Testis (tissue), 2 donors: ENCODE measurements around the gene ZNF227.

Experiments used
- CTCF ChIP-seq, 3 experiments: fragments of 450-650 bp in 2 of 3; fragments of 200-600 bp in 1 of 3; sonication (generic) in 1 of 3; IDR thresholded peaks; one replicate each; pipeline ENCODE4 v1.5.1; 2016 to 2019; ENCODE audit warnings: antibody characterized with exemption in 3 of 3, mild to moderate bottlenecking in 2 of 3, moderate library complexity in 1 of 3
- POLR2A ChIP-seq: fragments of 450-650 bp; IDR thresholded peaks from one replicate; pipeline ENCODE4 v1.6.1; 2017; ENCODE audit warnings: antibody characterized with exemption, mild to moderate bottlenecking, moderate library complexity

- TF ChIP-seq POLR2A (no peak), CTCF (IDR thresholded peaks at IDR 0.05) (no peak)
Observed at GRCh38 chr19:44280916-44281315, 68.6 kb downstream of the ZNF227 start.
